ENCODE data around the gene DISC1. TPM values are rescaled to one million over a fixed set of nuclear protein-coding genes. Genes with fewer than 3 reads are reported as not detected.
A peak's percentile ranks its signal among the peaks of the same experiment; 100 is the strongest.

The DISC1 gene
- total RNA-seq, 1 donor from 2014 or later, result 12.3 TPM

GRCh38 chr1:231594123-231594522 is 32.5 kb upstream of the DISC1 start:
- H3K4me3 ChIP-seq, result no peak overlapping the region
- no peaks in the 10 kb centered on the region for H3K36me3 ChIP-seq
- no peaks in the 10 kb centered on the region for H3K4me1 ChIP-seq
- intact Hi-C loops (cut with DNase I), result no loop called here
- H3K9me3 ChIP-seq, result no peaks in the 10 kb centered on the region
- no peaks in the 10 kb centered on the region for H3K27me3 ChIP-seq
- H3K27ac ChIP-seq, result no peak overlapping the region
- TF ChIP-seq POLR2A (IDR thresholded peaks at IDR 0.05) (no peak), POLR2AphosphoS5 (IDR thresholded peaks at IDR 0.05; ENCODE audit: insufficient read depth in 1 of 2, low read depth in 1 of 2) (no peak), CTCF (IDR thresholded peaks at IDR 0.05) (no peak)
- DNase-seq (ENCODE audit: extremely low spot score in 2 of 2), result no peak

GRCh38 chr1:231594749-231595148 is 31.8 kb upstream of the DISC1 start:
- no peaks in the 10 kb centered on the region for H3K27me3 ChIP-seq
- no peaks in the 10 kb centered on the region for H3K36me3 ChIP-seq
- no peaks in the 10 kb centered on the region for H3K9me3 ChIP-seq
- no peak for DNase-seq (ENCODE audit: extremely low spot score in 2 of 2)
- peaks cover under 1% of the 10 kb centered on the region for H3K4me1 ChIP-seq
- TF ChIP-seq CTCF (IDR thresholded peaks at IDR 0.05) (no peak), POLR2AphosphoS5 (IDR thresholded peaks at IDR 0.05; ENCODE audit: insufficient read depth in 1 of 2, low read depth in 1 of 2) (no peak), POLR2A (IDR thresholded peaks at IDR 0.05) (no peak)
- no peak overlapping the region for H3K4me3 ChIP-seq
- H3K27ac ChIP-seq, result no peak overlapping the region
- intact Hi-C loops (cut with DNase I), result no loop called here

GRCh38 chr1:231596337-231596791 is 30.2 kb upstream of the DISC1 start:
- intact Hi-C loops (cut with DNase I), result no loop called here
- DNase-seq (ENCODE audit: extremely low spot score in 2 of 2), result no peak
- H3K9me3 ChIP-seq, result no peaks in the 10 kb centered on the region
- no peak overlapping the region for H3K27ac ChIP-seq
- no peaks in the 10 kb centered on the region for H3K36me3 ChIP-seq
- H3K4me3 ChIP-seq, result no peak overlapping the region
- H3K27me3 ChIP-seq, result no peaks in the 10 kb centered on the region
- TF ChIP-seq POLR2A (IDR thresholded peaks at IDR 0.05), result no peak
- TF ChIP-seq POLR2AphosphoS5 (IDR thresholded peaks at IDR 0.05; ENCODE audit: insufficient read depth in 1 of 2, low read depth in 1 of 2), result no peak
- H3K4me1 ChIP-seq, result peaks cover 17% of the 10 kb centered on the region

- Histone ChIP-seq H3K27ac (no peak overlapping the region), H3K4me3 (no peak overlapping the region), H3K36me3 (no peaks in the 10 kb centered on the region), H3K9me3 (no peaks in the 10 kb centered on the region), H3K27me3 (no peaks in the 10 kb centered on the region), H3K4me1 (peaks cover 27% of the 10 kb centered on the region)
- TF ChIP-seq CTCF (IDR thresholded peaks at IDR 0.05), result no peak
- no peak for TF ChIP-seq POLR2AphosphoS5 (IDR thresholded peaks at IDR 0.05; ENCODE audit: insufficient read depth in 1 of 2, low read depth in 1 of 2)
- DNase-seq (ENCODE audit: extremely low spot score in 2 of 2), result no peak
- intact Hi-C loops (cut with DNase I), result no loop called here
Measured at GRCh38 chr1:231597971-231598370, 28.6 kb upstream of the DISC1 start.

- no peaks in the 10 kb centered on the region for H3K36me3 ChIP-seq
- TF ChIP-seq POLR2AphosphoS5 (IDR thresholded peaks at IDR 0.05; ENCODE audit: insufficient read depth in 1 of 2, low read depth in 1 of 2) (no peak), POLR2A (IDR thresholded peaks at IDR 0.05) (no peak), CTCF (IDR thresholded peaks at IDR 0.05) (no peak)
- no peaks in the 10 kb centered on the region for H3K27me3 ChIP-seq
- H3K27ac ChIP-seq, result peak overlapping the region; percentile 36
- DNase-seq (ENCODE audit: extremely low spot score in 2 of 2), result no peak
- no peaks in the 10 kb centered on the region for H3K9me3 ChIP-seq
- peaks cover 27% of the 10 kb centered on the region for H3K4me1 ChIP-seq
- no peak overlapping the region for H3K4me3 ChIP-seq
- intact Hi-C loops (cut with DNase I), result loop anchor here (5.0 kb wide), 1 partner anchor 253 kb away; no protein-coding TSS in a partner anchor
Measured at GRCh38 chr1:231600458-231600976, 26.1 kb upstream of the DISC1 start.

Measured in vagina (tissue), 2 donors.